SJCRH30 (cell line): ENCODE results near the gene KIF21B. TPM values are rescaled to one million over a fixed set of nuclear protein-coding genes. Genes with fewer than 3 reads are reported as not detected.
A peak's percentile ranks its signal among the peaks of the same experiment; 100 is the strongest.

Source experiments
- DNase-seq, 2 experiments: peaks; one replicate each; pipeline ENCODE4 v3.0.0-alpha.2; 2015 to 2020
- H3K27ac ChIP-seq: fragments of 250-450 bp; sonication (Bioruptor Pico); 2 replicates; pipeline ENCODE4 v1.5.1; 2020; ENCODE audit warnings: mild to moderate bottlenecking, moderate library complexity
- H3K27me3 ChIP-seq: fragments of 250-450 bp; sonication (Bioruptor Pico); 2 replicates; pipeline ENCODE4 v1.5.1; 2020; ENCODE audit warnings: mild to moderate bottlenecking, moderate library complexity
- H3K36me3 ChIP-seq: fragments of 250-450 bp; sonication (Bioruptor Pico); 2 replicates; pipeline ENCODE4 v1.5.1; 2020; ENCODE audit warnings: mild to moderate bottlenecking, moderate library complexity
- H3K4me1 ChIP-seq: fragments of 250-450 bp; sonication (Bioruptor Pico); 2 replicates; pipeline ENCODE4 v1.5.1; 2020; ENCODE audit warnings: mild to moderate bottlenecking, moderate library complexity
- H3K4me3 ChIP-seq: fragments of 250-450 bp; sonication (Bioruptor Pico); 2 replicates; pipeline ENCODE4 v1.5.1; 2020; ENCODE audit warnings: mild to moderate bottlenecking, moderate library complexity
- H3K9me3 ChIP-seq: fragments of 250-450 bp; sonication (Bioruptor Pico); replicated peaks from 2 replicates; pipeline ENCODE4 v1.5.1; 2020; ENCODE audit warnings: mild to moderate bottlenecking, moderate library complexity
- total RNA-seq: library from RNA; depleted of rRNA; stranded (reverse); fragments of >200 nt; shearing (Covaris generic); gene quantifications from 2 replicates; pipeline ENCODE4 v1.2.3, GENCODE V29; 2014

KIF21B gene
- total RNA-seq, 1 experiment from 2014 or later: 0.61 TPM

- Histone ChIP-seq H3K27ac (no peak overlapping the region), H3K36me3 (no peaks in the 10 kb centered on the region), H3K27me3 (peaks cover 27% of the 10 kb centered on the region; the same call in 1 of the 2 replicates), H3K4me1 (peaks cover 7% of the 10 kb centered on the region; the same call in 1 of the 2 replicates), H3K9me3 (no peaks in the 10 kb centered on the region), H3K4me3 (no peak overlapping the region)
- no peak for DNase-seq
These were observed 30.6 kb upstream of the KIF21B start for GRCh38 chr1:201054091-201054543.

GRCh38 chr1:201053155-201053860 is 29.8 kb upstream of the KIF21B start:
- H3K36me3 ChIP-seq: no peaks in the 10 kb centered on the region
- no peak for DNase-seq
- H3K4me1 ChIP-seq: peaks cover 7% of the 10 kb centered on the region; the same call in 1 of the 2 replicates
- no peaks in the 10 kb centered on the region for H3K9me3 ChIP-seq
- no peak overlapping the region for H3K4me3 ChIP-seq
- peaks cover 27% of the 10 kb centered on the region; the same call in 1 of the 2 replicates for H3K27me3 ChIP-seq
- H3K27ac ChIP-seq: no peak overlapping the region

- Histone ChIP-seq H3K27me3 (peaks cover 27% of the 10 kb centered on the region; the same call in 1 of the 2 replicates), H3K4me1 (peaks cover 7% of the 10 kb centered on the region; the same call in 1 of the 2 replicates), H3K27ac (no peak overlapping the region), H3K36me3 (no peaks in the 10 kb centered on the region), H3K9me3 (no peaks in the 10 kb centered on the region), H3K4me3 (no peak overlapping the region)
- no peak for DNase-seq
These were observed 27.9 kb upstream of the KIF21B start for GRCh38 chr1:201051399-201051798.

GRCh38 chr1:201050515-201051277 is 27.2 kb upstream of the KIF21B start:
- Histone ChIP-seq H3K27me3 (peaks cover 27% of the 10 kb centered on the region; the same call in 1 of the 2 replicates), H3K27ac (no peak overlapping the region), H3K36me3 (no peaks in the 10 kb centered on the region), H3K4me1 (peaks cover 5% of the 10 kb centered on the region; the same call in 1 of the 2 replicates), H3K4me3 (no peak overlapping the region), H3K9me3 (no peaks in the 10 kb centered on the region)
- no peak for DNase-seq

- Histone ChIP-seq H3K36me3 (no peaks in the 10 kb centered on the region), H3K9me3 (no peaks in the 10 kb centered on the region), H3K4me3 (no peak overlapping the region), H3K4me1 (no peaks in the 10 kb centered on the region), H3K27me3 (peaks cover 23% of the 10 kb centered on the region; the same call in 1 of the 2 replicates), H3K27ac (no peak overlapping the region)
- DNase-seq: no peak
These were observed 25.8 kb upstream of the KIF21B start for GRCh38 chr1:201049248-201049831.

- no peak for DNase-seq
- Histone ChIP-seq H3K27me3 (peaks cover 23% of the 10 kb centered on the region; the same call in 1 of the 2 replicates), H3K4me1 (no peaks in the 10 kb centered on the region), H3K4me3 (no peak overlapping the region), H3K9me3 (no peaks in the 10 kb centered on the region), H3K36me3 (no peaks in the 10 kb centered on the region), H3K27ac (no peak overlapping the region)
These were observed 25.0 kb upstream of the KIF21B start for GRCh38 chr1:201048521-201048920.

GRCh38 chr1:201044119-201044518 is 20.6 kb upstream of the KIF21B start:
- no peak for DNase-seq

GRCh38 chr1:201042779-201043461 is 19.4 kb upstream of the KIF21B start:
- DNase-seq: peak; percentile 52 to 83
- Histone ChIP-seq H3K27ac (no peak overlapping the region), H3K4me3 (no peak overlapping the region)

More at GRCh38 chr1:201044119-201044518, 20.6 kb upstream of the KIF21B start:
- no peak overlapping the region for H3K27ac ChIP-seq
- H3K4me3 ChIP-seq: no peak overlapping the region
- H3K4me1 ChIP-seq: no peaks in the 10 kb centered on the region
- no peaks in the 10 kb centered on the region for H3K36me3 ChIP-seq
- no peaks in the 10 kb centered on the region; the same call in 1 of the 2 replicates for H3K27me3 ChIP-seq
- no peaks in the 10 kb centered on the region for H3K9me3 ChIP-seq

GRCh38 chr1:201041011-201041410 is 17.5 kb upstream of the KIF21B start:
- no peak overlapping the region for H3K27ac ChIP-seq
- H3K4me3 ChIP-seq: no peak overlapping the region
- H3K27me3 ChIP-seq: peaks cover 8% of the 10 kb centered on the region; the same call in 1 of the 2 replicates
- H3K36me3 ChIP-seq: no peaks in the 10 kb centered on the region
- H3K4me1 ChIP-seq: no peaks in the 10 kb centered on the region
- DNase-seq: no peak
- H3K9me3 ChIP-seq: no peaks in the 10 kb centered on the region

More at GRCh38 chr1:201042779-201043461, 19.4 kb upstream of the KIF21B start:
- Histone ChIP-seq H3K36me3 (no peaks in the 10 kb centered on the region), H3K27me3 (no peaks in the 10 kb centered on the region), H3K9me3 (no peaks in the 10 kb centered on the region), H3K4me1 (no peaks in the 10 kb centered on the region)

- Histone ChIP-seq H3K4me3 (no peak overlapping the region), H3K27ac (no peak overlapping the region), H3K9me3 (no peaks in the 10 kb centered on the region), H3K27me3 (peaks cover 14% of the 10 kb centered on the region), H3K4me1 (no peaks in the 10 kb centered on the region), H3K36me3 (no peaks in the 10 kb centered on the region)
- no peak for DNase-seq
These were observed 16.4 kb upstream of the KIF21B start for GRCh38 chr1:201039876-201040275.

GRCh38 chr1:201039418-201039817 is 15.9 kb upstream of the KIF21B start:
- no peak overlapping the region for H3K27ac ChIP-seq
- no peak for DNase-seq

GRCh38 chr1:201038186-201038876 is 14.8 kb upstream of the KIF21B start:
- no peaks in the 10 kb centered on the region for H3K4me1 ChIP-seq
- no peak for DNase-seq
- no peaks in the 10 kb centered on the region for H3K9me3 ChIP-seq
- H3K27me3 ChIP-seq: peaks cover 18% of the 10 kb centered on the region
- no peaks in the 10 kb centered on the region for H3K36me3 ChIP-seq
- no peak overlapping the region for H3K27ac ChIP-seq
- H3K4me3 ChIP-seq: no peak overlapping the region

More at GRCh38 chr1:201039418-201039817, 15.9 kb upstream of the KIF21B start:
- no peaks in the 10 kb centered on the region for H3K4me1 ChIP-seq
- H3K36me3 ChIP-seq: no peaks in the 10 kb centered on the region
- H3K27me3 ChIP-seq: peaks cover 15% of the 10 kb centered on the region
- no peak overlapping the region for H3K4me3 ChIP-seq
- no peaks in the 10 kb centered on the region for H3K9me3 ChIP-seq

- Histone ChIP-seq H3K4me3 (no peak overlapping the region), H3K36me3 (no peaks in the 10 kb centered on the region), H3K27ac (no peak overlapping the region), H3K27me3 (peaks cover 29% of the 10 kb centered on the region), H3K9me3 (no peaks in the 10 kb centered on the region), H3K4me1 (no peaks in the 10 kb centered on the region)
- DNase-seq: no peak
These were observed 12.8 kb upstream of the KIF21B start for GRCh38 chr1:201036188-201036842.
